Suprapubic skin (tissue), 4 donors: Measurements from ENCODE around the gene PIK3IP1.

Experiments
- EP300 ChIP-seq: sonication (generic); formaldehyde crosslinking; IDR thresholded peaks from one replicate; pipeline ENCODE4 v1.6.1; 2017; ENCODE audit warnings: antibody characterized with exemption
- POLR2A ChIP-seq, 2 donors: fragments of 450-650 bp; IDR thresholded peaks; one replicate each; pipeline ENCODE4 v1.6.1; 2017; ENCODE audit warnings: antibody characterized with exemption in 2 of 2, mild to moderate bottlenecking in 2 of 2, moderate library complexity in 2 of 2
- POLR2AphosphoS5 ChIP-seq, 3 donors: sonication (generic); formaldehyde crosslinking; IDR thresholded peaks; one replicate each; pipeline ENCODE4 v1.6.1; 2017; ENCODE audit warnings: antibody characterized with exemption in 3 of 3
- TF ChIP-seq, protein P1 (sequence below), 2 donors: fragments of 200-600 bp in 1 of 2; fragments of 450-650 bp in 1 of 2; sonication (generic) in 1 of 2; IDR thresholded peaks; one replicate each; pipeline ENCODE4 v1.5.1; 2016 to 2019; ENCODE audit warnings: antibody characterized with exemption in 2 of 2, mild to moderate bottlenecking in 1 of 2, moderate library complexity in 1 of 2

DNA sequence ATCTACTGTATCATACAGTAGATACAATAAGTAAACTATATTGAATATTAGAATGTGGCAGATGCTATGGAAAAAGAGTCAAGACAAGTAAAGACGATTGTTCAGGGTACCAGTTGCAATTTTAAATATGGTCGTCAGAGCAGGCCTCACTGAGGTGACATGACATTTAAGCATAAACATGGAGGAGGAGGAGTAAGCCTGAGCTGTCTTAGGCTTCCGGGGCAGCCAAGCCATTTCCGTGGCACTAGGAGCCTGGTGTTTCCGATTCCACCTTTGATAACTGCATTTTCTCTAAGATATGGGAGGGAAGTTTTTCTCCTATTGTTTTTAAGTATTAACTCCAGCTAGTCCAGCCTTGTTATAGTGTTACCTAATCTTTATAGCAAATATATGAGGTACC lies 14.5 kb downstream of the PIK3IP1 start:
- no peak for TF ChIP-seq POLR2A (IDR thresholded peaks at IDR 0.05)
- TF ChIP-seq, protein P1, sequence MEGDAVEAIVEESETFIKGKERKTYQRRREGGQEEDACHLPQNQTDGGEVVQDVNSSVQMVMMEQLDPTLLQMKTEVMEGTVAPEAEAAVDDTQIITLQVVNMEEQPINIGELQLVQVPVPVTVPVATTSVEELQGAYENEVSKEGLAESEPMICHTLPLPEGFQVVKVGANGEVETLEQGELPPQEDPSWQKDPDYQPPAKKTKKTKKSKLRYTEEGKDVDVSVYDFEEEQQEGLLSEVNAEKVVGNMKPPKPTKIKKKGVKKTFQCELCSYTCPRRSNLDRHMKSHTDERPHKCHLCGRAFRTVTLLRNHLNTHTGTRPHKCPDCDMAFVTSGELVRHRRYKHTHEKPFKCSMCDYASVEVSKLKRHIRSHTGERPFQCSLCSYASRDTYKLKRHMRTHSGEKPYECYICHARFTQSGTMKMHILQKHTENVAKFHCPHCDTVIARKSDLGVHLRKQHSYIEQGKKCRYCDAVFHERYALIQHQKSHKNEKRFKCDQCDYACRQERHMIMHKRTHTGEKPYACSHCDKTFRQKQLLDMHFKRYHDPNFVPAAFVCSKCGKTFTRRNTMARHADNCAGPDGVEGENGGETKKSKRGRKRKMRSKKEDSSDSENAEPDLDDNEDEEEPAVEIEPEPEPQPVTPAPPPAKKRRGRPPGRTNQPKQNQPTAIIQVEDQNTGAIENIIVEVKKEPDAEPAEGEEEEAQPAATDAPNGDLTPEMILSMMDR (IDR thresholded peaks at IDR 0.05) = no peak
- no peak for TF ChIP-seq POLR2AphosphoS5 (IDR thresholded peaks at IDR 0.05)
- TF ChIP-seq EP300 = no peak
